Common myeloid progenitor, CD34-positive (primary cell): ENCODE results near the gene TP53I13.

ENCODE experiments used
- CTCF ChIA-PET: fragments of 350-600 bp; sonication (Branson Sonifier 250); formaldehyde crosslinking; loops from one replicate; lab custom pipeline; 2021; ENCODE audit warnings: antibody characterized with exemption; lab: Charles Lee
- POLR2A ChIA-PET: fragments of 350-600 bp; sonication (Branson Sonifier 250); formaldehyde crosslinking; loops from one replicate; lab custom pipeline; 2021; ENCODE audit warnings: antibody characterized with exemption; lab: Charles Lee
- DNase-seq, 3 donors: peaks; one replicate each; pipeline versions ENCODE4 v3.0.0 to v3.0.0-alpha.2; 2013
- H3K27ac ChIP-seq, 2 experiments: 1 replicate in 1 of 2; 2 replicates in 1 of 2; pipeline ENCODE4 v1.7.0; 2013; ENCODE audit warnings: inconsistent platforms in 2 of 2, low read length in 2 of 2, mild to moderate bottlenecking in 2 of 2, low read depth in 1 of 2, moderate library complexity in 1 of 2; ENCODE audit not compliant: severe bottlenecking in 2 of 2, insufficient read depth in 1 of 2, poor library complexity in 1 of 2
- H3K27me3 ChIP-seq, 5 experiments: replicated peaks in 2 of 5; 1 replicate in 3 of 5; 2 replicates in 2 of 5; pipeline versions ENCODE4 v1.6.1 to v1.7.0; 2013; ENCODE audit warnings: low read length in 4 of 5, mild to moderate bottlenecking in 2 of 5, moderate library complexity in 2 of 5, inconsistent platforms in 1 of 5; ENCODE audit not compliant: insufficient read depth in 5 of 5, control insufficient read depth in 4 of 5
- H3K36me3 ChIP-seq, 4 experiments: 1 replicate in 2 of 4; 2 replicates in 2 of 4; pipeline versions ENCODE4 v1.6.1 to v1.7.0; 2013; ENCODE audit warnings: low read length in 3 of 4, control low read depth in 1 of 4, mild to moderate bottlenecking in 1 of 4; ENCODE audit not compliant: control insufficient read depth in 4 of 4, insufficient read depth in 4 of 4
- H3K4me1 ChIP-seq, 4 experiments: 1 replicate in 3 of 4; 2 replicates in 1 of 4; pipeline versions ENCODE4 v1.6.1 to v1.7.1; 2013; ENCODE audit warnings: low read length in 3 of 4, mild to moderate bottlenecking in 3 of 4, control low read depth in 1 of 4, inconsistent platforms in 1 of 4, moderate library complexity in 1 of 4; ENCODE audit not compliant: control insufficient read depth in 4 of 4, insufficient read depth in 4 of 4; ENCODE audit errors: control extremely low read depth in 1 of 4
- H3K4me3 ChIP-seq, 7 experiments: 1 replicate in 4 of 7; 2 replicates in 3 of 7; pipeline versions ENCODE4 v1.5.1 to v1.7.0; 2013; ENCODE audit warnings: mild to moderate bottlenecking in 7 of 7, low read length in 6 of 7, moderate library complexity in 6 of 7, inconsistent platforms in 2 of 7, low read depth in 2 of 7, control low read depth in 1 of 7; ENCODE audit not compliant: insufficient read depth in 4 of 7, control insufficient read depth in 1 of 7; ENCODE audit errors: extremely low read depth in 1 of 7
- H3K9me3 ChIP-seq, 5 experiments: 1 replicate in 4 of 5; 2 replicates in 1 of 5; pipeline versions ENCODE4 v1.6.1 to v1.7.1; 2013; ENCODE audit warnings: low read length in 4 of 5, mild to moderate bottlenecking in 2 of 5, inconsistent platforms in 1 of 5, low read depth in 1 of 5, moderate library complexity in 1 of 5; ENCODE audit not compliant: control insufficient read depth in 4 of 5, insufficient read depth in 2 of 5; ENCODE audit errors: control extremely low read depth in 1 of 5
- WGBS: methylation state at CpG from one replicate; pipeline ENCODE4 v1.1.5; 2013; ENCODE audit not compliant: insufficient coverage; 5-methylcytosine and 5-hydroxymethylcytosine counted together

The TP53I13 gene

GRCh38 chr17:29584452-29585079 is 16.1 kb downstream of the TP53I13 start:
- Histone ChIP-seq H3K4me3 (peak overlapping the region in 3 of 7 experiments; percentile 4 to 54 (median 31)), H3K36me3 (peaks cover 3 to 38% (median 18%) of the 10 kb centered on the region in 4 experiments), H3K4me1 (peaks cover 0 to 54% (median 47%) of the 10 kb centered on the region in 4 experiments), H3K27ac (no peak overlapping the region), H3K27me3 (no peaks in the 10 kb centered on the region), H3K9me3 (no peaks in the 10 kb centered on the region)
- DNase-seq: no peak
- ChIA-PET POLR2A (no interaction called here), CTCF (interaction anchor here (0.6 to 15.9 kb wide), 7 partner anchors 9 to 714 kb away, joined by 3 to 179 read pairs (median 7); partner anchors contain the start of genes ABHD15, ANKRD13B and TP53I13)
- 84% methylated on average over 8 of the region's 12 CpGs for whole genome bisulfite sequencing

- H3K27me3 ChIP-seq: no peaks in the 10 kb centered on the region
- ChIA-PET CTCF (interaction anchor here (1.0 to 15.9 kb wide), 7 partner anchors 9 to 36 kb away, joined by 3 to 179 read pairs (median 7); partner anchors contain the start of genes ABHD15, ANKRD13B and TP53I13), POLR2A (interaction anchor here (0.6 kb wide), 1 partner anchor 526 kb away, joined by 3 read pairs; no protein-coding TSS in a partner anchor)
- no peak overlapping the region for H3K27ac ChIP-seq
- no peaks in the 10 kb centered on the region for H3K9me3 ChIP-seq
- H3K4me3 ChIP-seq: peak overlapping the region in 4 of 7 experiments; percentile 1 to 54 (median 18)
- peaks cover 2 to 60% (median 53%) of the 10 kb centered on the region in 4 experiments for H3K4me1 ChIP-seq
- H3K36me3 ChIP-seq: peaks cover 3 to 31% (median 17%) of the 10 kb centered on the region in 4 experiments
- DNase-seq: peak in 2 of 3 donors; percentile 38 to 40
- 31% methylated on average over 6 of the region's 8 CpGs for WGBS
Measured at GRCh38 chr17:29585080-29585751, 16.7 kb downstream of the TP53I13 start.

- ChIA-PET CTCF (interaction anchor here (1.0 to 15.9 kb wide), 5 partner anchors 10 to 34 kb away, joined by 3 to 179 read pairs (median 6); no protein-coding TSS in a partner anchor), POLR2A (no interaction called here)
- Histone ChIP-seq H3K4me3 (no peak overlapping the region), H3K4me1 (peaks cover 2 to 71% (median 70%) of the 10 kb centered on the region in 4 experiments), H3K27ac (no peak overlapping the region), H3K9me3 (no peaks in the 10 kb centered on the region), H3K27me3 (no peaks in the 10 kb centered on the region), H3K36me3 (peaks cover 3 to 20% (median 11%) of the 10 kb centered on the region in 4 experiments)
- 77% methylated on average over 8 of the region's 9 CpGs for WGBS
- no peak for DNase-seq
Measured at GRCh38 chr17:29586676-29587469, 18.4 kb downstream of the TP53I13 start.

DNA sequence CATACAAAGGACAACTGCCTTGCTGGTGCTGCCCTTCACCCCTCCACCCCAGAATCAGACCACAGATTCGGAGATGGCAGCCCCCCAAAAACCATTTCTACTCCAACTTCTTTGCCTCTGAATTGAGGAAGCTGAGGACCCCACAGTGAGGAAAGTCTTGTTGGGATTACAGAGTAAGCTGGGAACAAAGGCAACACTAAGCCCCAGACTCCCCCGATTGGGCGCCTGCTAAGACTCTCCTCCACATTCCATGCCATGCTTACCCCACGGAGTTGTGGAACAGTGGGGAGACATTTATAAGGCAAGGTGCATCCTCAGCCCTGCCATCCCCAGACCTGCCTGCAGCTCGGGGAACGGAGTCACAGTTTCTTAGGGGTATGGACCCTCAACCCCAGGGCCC is 19.1 kb downstream of the TP53I13 start:
- ChIA-PET POLR2A (no interaction called here), CTCF (interaction anchor here (0.6 to 1.8 kb wide), 9 partner anchors 8 to 51 kb away, joined by 3 to 8 read pairs (median 6); no protein-coding TSS in a partner anchor)
- 94% methylated on average over 3 of the region's 6 CpGs for WGBS
- Histone ChIP-seq H3K4me1 (peaks cover 4 to 78% (median 77%) of the 10 kb centered on the region in 4 experiments), H3K9me3 (no peaks in the 10 kb centered on the region), H3K27ac (no peak overlapping the region), H3K27me3 (no peaks in the 10 kb centered on the region), H3K36me3 (peaks cover 0 to 13% (median 5%) of the 10 kb centered on the region in 4 experiments), H3K4me3 (peak overlapping the region in 3 of 7 experiments; percentile 78 to 90 (median 83))
- DNase-seq: no peak

DNA sequence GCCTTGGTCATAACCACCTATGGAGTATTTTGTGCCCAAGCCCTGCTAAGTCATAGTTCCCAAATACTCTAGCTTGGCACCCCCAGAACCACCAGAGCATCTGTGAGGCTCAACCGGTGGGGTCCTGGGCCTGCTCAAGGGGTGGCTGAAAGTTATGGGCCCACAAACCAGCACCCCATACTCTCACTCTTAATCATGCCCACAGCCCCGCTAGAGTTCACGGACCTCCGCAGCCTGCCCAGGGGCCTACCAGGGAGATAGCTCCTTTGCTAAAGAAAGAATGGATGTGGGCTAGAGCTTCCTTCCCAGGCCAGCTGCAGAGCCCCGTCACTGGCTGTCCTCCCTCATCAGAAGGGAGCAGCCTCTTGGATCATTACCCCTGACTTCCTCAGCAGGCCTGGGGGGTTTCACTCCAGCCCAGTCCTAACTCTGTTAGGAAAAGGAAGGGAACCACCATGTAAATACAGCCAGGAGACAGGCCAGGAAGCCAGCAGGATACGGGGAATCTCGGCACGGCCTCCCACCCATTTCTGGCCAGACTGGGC is 19.6 kb downstream of the TP53I13 start:
- 33% methylated on average over 8 of the region's 8 CpGs for WGBS
- Histone ChIP-seq H3K27ac (peak overlapping the region in 1 of 2 experiments; percentile 25), H3K4me3 (peak overlapping the region; percentile 56 to 90 (median 78)), H3K36me3 (peaks cover 0 to 8% (median 1%) of the 10 kb centered on the region in 4 experiments), H3K27me3 (no peaks in the 10 kb centered on the region), H3K9me3 (no peaks in the 10 kb centered on the region), H3K4me1 (peaks cover 4 to 82% (median 81%) of the 10 kb centered on the region in 4 experiments)
- DNase-seq: peak in 1 of 3 donors; percentile 9
- ChIA-PET CTCF (interaction anchor here (0.6 to 1.8 kb wide), 10 partner anchors 9 to 52 kb away, joined by 3 to 8 read pairs (median 6); no protein-coding TSS in a partner anchor), POLR2A (no interaction called here)
